GM12878 (cell line): ENCODE data around the gene UNK. TPM values are rescaled to one million over a fixed set of nuclear protein-coding genes. Genes with fewer than 3 reads are reported as not detected.

Experiments
- ATAC-seq: fragments of 200-7000 bp; cut with Tn5 transposase; 3 replicates; pipeline ENCODE4 v1.9.1; 2020; ENCODE audit warnings: mild to moderate bottlenecking, moderate library complexity
- BruUV-seq: library from RNA; stranded (reverse); fragments of 400-500 nt; replicated peaks from 2 replicates; lab custom pipeline; 2021; lab: Mats Ljungman, UMichigan
- CTCF ChIA-PET: fragments of 300-600 bp; sonication (Branson Sonifier 250); formaldehyde crosslinking; extraction: SDS; loops from one replicate; lab custom pipeline; 2021; ENCODE audit warnings: inconsistent platforms; lab: Yijun Ruan, JAX
- POLR2A ChIA-PET: fragments of 350-600 bp; formaldehyde crosslinking; extraction: SDS; loops from one replicate; lab custom pipeline; 2021; ENCODE audit warnings: inconsistent platforms; lab: Charles Lee
- RAD21 ChIA-PET: fragments of 300-600 bp; sonication (Branson Sonifier 250); formaldehyde crosslinking; loops from one replicate; lab custom pipeline; 2023; ENCODE audit warnings: antibody characterized with exemption; ENCODE audit not compliant: unreplicated experiment; lab: Charles Lee
- SMC1A ChIA-PET: fragments of 300-600 bp; sonication (Branson Sonifier 250); formaldehyde crosslinking; loops from one replicate; lab custom pipeline; 2023; ENCODE audit not compliant: unreplicated experiment, uncharacterized antibody; lab: Charles Lee
- DNase-seq: peaks from one replicate; pipeline ENCODE4 v3.0.0-alpha.2; 2011; ENCODE audit warnings: low read depth, low spot score
- FAIRE-seq: peaks from 3 replicates; lab custom pipeline; 2011; peaks lifted over from hg19 to GRCh38; lab: Jason Lieb, UNC
- H2AFZ ChIP-seq: 2 replicates; pipeline ENCODE4 v1.6.0; 2011; ENCODE audit warnings: low read depth, low read length, control low read depth; ENCODE audit not compliant: control insufficient read depth
- H3K27ac ChIP-seq: 2 replicates; pipeline ENCODE4 v1.5.1; 2011; ENCODE audit warnings: control low read depth; ENCODE audit not compliant: control insufficient read depth, insufficient read depth
- H3K27me3 ChIP-seq, 2 experiments: replicated peaks in 1 of 2; 2 replicates each; pipeline versions ENCODE4 v1.6.0 to v1.6.1; 2011; ENCODE audit warnings: low read length in 1 of 2; ENCODE audit not compliant: control insufficient read depth in 2 of 2, insufficient read depth in 2 of 2
- H3K36me3 ChIP-seq, 2 experiments: 2 replicates each; pipeline ENCODE4 v1.5.1; 2011; ENCODE audit warnings: low read length in 1 of 2; ENCODE audit not compliant: control insufficient read depth in 2 of 2, insufficient read depth in 2 of 2
- H3K4me1 ChIP-seq: 2 replicates; pipeline ENCODE4 v1.6.1; 2011; ENCODE audit warnings: mild to moderate bottlenecking, low read length, moderate library complexity, mixed read lengths; ENCODE audit not compliant: control insufficient read depth, insufficient read depth
- H3K4me2 ChIP-seq: 2 replicates; pipeline ENCODE4 v1.6.0; 2011; ENCODE audit warnings: control low read depth; ENCODE audit not compliant: control insufficient read depth, insufficient read depth
- H3K4me3 ChIP-seq: fragments of 200-600 bp; sonication (generic); 2 replicates; pipeline ENCODE4 v1.5.1; 2016
- H3K79me2 ChIP-seq: 2 replicates; pipeline ENCODE4 v1.6.0; 2011; ENCODE audit warnings: low read length; ENCODE audit not compliant: control insufficient read depth, insufficient read depth
- H3K9ac ChIP-seq: 2 replicates; pipeline ENCODE4 v1.8.0; 2011; ENCODE audit warnings: low read length, control low read depth, mixed read lengths; ENCODE audit not compliant: control insufficient read depth, insufficient read depth
- H3K9me3 ChIP-seq: replicated peaks from 3 replicates; pipeline ENCODE4 v1.5.1; 2011; ENCODE audit warnings: mild to moderate bottlenecking, low read length; ENCODE audit not compliant: control insufficient read depth, insufficient read depth
- H4K20me1 ChIP-seq: 2 replicates; pipeline ENCODE4 v1.6.0; 2011; ENCODE audit not compliant: control insufficient read depth, insufficient read depth
- CTCF ChIP-seq, 3 experiments: IDR thresholded peaks in 2 of 3; conservative IDR thresholded peaks in 1 of 3; 2 replicates each; pipeline ENCODE4 v1.5.1; 2011; ENCODE audit warnings: low read depth in 3 of 3, low read length in 3 of 3, mild to moderate bottlenecking in 3 of 3, control low read depth in 2 of 3, moderate library complexity in 2 of 3, inconsistent platforms in 1 of 3, mixed read lengths in 1 of 3; ENCODE audit not compliant: control insufficient read depth in 2 of 3, insufficient read depth in 1 of 3; ENCODE audit errors: extremely low read depth in 1 of 3
- SMAD1 ChIP-seq: fragments of 450-650 bp; IDR thresholded peaks from 2 replicates; pipeline ENCODE4 v1.6.1; 2018; ENCODE audit warnings: mild to moderate bottlenecking, low read depth; ENCODE audit not compliant: partially characterized antibody
- SMC3 ChIP-seq: IDR thresholded peaks from 2 replicates; pipeline ENCODE4 v1.6.1; 2011; ENCODE audit warnings: low read length, improper control_type of control experiment, borderline replicate concordance
- SPI1 ChIP-seq: IDR thresholded peaks from 2 replicates; pipeline ENCODE4 v1.6.1; 2011; ENCODE audit warnings: low read depth, mild to moderate bottlenecking, low read length, moderate library complexity, borderline replicate concordance; ENCODE audit not compliant: insufficient read depth
- TCF3 ChIP-seq: IDR thresholded peaks from 2 replicates; pipeline ENCODE4 v1.6.1; 2012; ENCODE audit warnings: low read depth, mild to moderate bottlenecking, low read length, borderline replicate concordance; ENCODE audit not compliant: insufficient read depth
- WGBS: methylation state at CpG from one replicate; pipeline ENCODE4 v1.1.6; 2016; ENCODE audit warnings: low lambda C conversion rate; ENCODE audit not compliant: insufficient replicate concordance, insufficient coverage; ENCODE audit errors: missing lambda C conversion rate; 5-methylcytosine and 5-hydroxymethylcytosine counted together
- in situ Hi-C: fragments of 300-500 bp; cut with MboI; formaldehyde crosslinking; loops from 9 replicates; pipeline ENCODE4 v1.14.3; 2018; ENCODE audit warnings: mixed read lengths
- intact Hi-C: fragments of 100-400 bp; cut with micrococcal nuclease; formaldehyde crosslinking; loops from one replicate; pipeline ENCODE4 v1.14.2; 2022; ENCODE audit not compliant: unreplicated experiment
- polyA plus RNA-seq, 11 experiments: library from polyadenylated mRNA; depleted of rRNA in 4 of 11; unstranded in 6 of 11; stranded (reverse) in 5 of 11; fragments of >200 nt; fragmentation: Nextera tagmentation in 4 of 11; fragmentation: Illumina TruSeq in 1 of 11; extraction: Ambion mirVana in 4 of 11; extraction: Trizol in 1 of 11; gene quantifications; 1 replicate in 1 of 11; 2 replicates in 10 of 11; pipeline versions ENCODE4 v1.2.1 to v1.2.3, GENCODE V29; 2011 to 2016; ENCODE audit warnings: inconsistent platforms in 2 of 11, missing spikeins in 2 of 11, low read depth in 1 of 11
- total RNA-seq, 4 experiments: library from RNA; depleted of rRNA in 3 of 4; stranded (reverse); fragments of >200 nt in 3 of 4; fragmentation: Illumina TruSeq in 1 of 4; extraction: Trizol in 1 of 4; gene quantifications; 2 replicates each; pipeline versions ENCODE4 v1.2.1 to v1.2.3, GENCODE V29; 2013 to 2021

Gene UNK
- total and polyA plus RNA-seq, 10 of the 15 experiments (the other 5 are each of a cell fraction or from before 2014, with no cell fraction given), result 8.9 to 34.5 (median 27.3) TPM

DNA sequence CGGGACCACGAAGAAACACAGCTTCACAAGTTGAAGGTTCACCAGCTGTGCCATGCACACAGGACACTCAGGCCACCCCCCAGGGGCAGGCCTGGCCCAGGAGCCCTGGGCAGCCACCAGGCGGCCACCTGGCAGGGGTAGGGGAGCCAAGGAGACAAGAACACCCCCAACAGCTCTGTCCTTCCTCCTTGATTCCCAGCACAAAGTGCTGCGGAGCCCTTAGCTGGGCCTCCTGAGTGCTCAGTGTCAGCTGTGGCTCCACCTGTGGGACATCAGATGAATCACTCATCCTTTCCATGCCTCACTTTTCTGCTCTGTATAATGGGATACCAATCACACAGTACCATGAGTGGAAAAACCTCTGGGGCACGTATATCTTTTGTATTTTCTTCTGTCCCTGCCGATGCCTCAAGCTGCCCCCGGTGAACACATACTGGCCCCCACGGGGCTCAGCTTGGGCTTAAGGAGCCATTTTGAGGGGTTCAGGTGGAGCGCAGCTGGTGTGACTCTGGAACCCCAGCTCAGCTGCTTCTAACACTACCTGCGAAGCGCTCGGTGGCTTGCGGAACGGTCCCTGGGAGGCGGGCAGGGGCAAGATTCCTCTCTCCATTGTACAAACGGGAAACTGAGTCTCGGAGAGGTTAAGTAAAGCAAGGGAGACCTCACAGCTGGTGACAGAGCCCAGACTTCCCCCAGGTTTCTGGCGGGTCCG, 31.6 kb upstream of the UNK start:
- Histone ChIP-seq H3K27me3 (no peaks in the 10 kb centered on the region), H3K36me3 (no peaks in the 10 kb centered on the region), H3K4me3 (peak overlapping the region; percentile 49; the same call in 1 of the 2 replicates), H3K9me3 (no peaks in the 10 kb centered on the region), H3K27ac (no peak overlapping the region), H2AFZ (peak overlapping the region; percentile 87), H3K9ac (peak overlapping the region; percentile 15; the same call in 1 of the 2 replicates), H3K79me2 (no peaks in the 10 kb centered on the region), H3K4me2 (peak overlapping the region; percentile 73), H4K20me1 (no peaks in the 10 kb centered on the region; the same call in 1 of the 2 replicates), H3K4me1 (peaks cover 10% of the 10 kb centered on the region)
- RAD21 ChIA-PET, result interaction anchor here (0.6 to 2.5 kb wide), 33 partner anchors 8 to 664 kb away, joined by 3 to 32 read pairs (median 4); partner anchors contain the start of genes GALK1, SMIM5, TRIM47 and TRIM65
- CTCF ChIA-PET, result interaction anchor here (0.6 to 10.6 kb wide), 54 partner anchors 8 to 1420 kb away, joined by 3 to 164 read pairs (median 5); partner anchors contain the start of genes GALK1, ITGB4, SMIM5 and TRIM47
- POLR2A ChIA-PET, result interaction anchor here (0.6 to 2.1 kb wide), 14 partner anchors 10 to 240 kb away, joined by 3 to 13 read pairs (median 4); partner anchors contain the start of genes GALK1, RECQL5 and SAP30BP
- TF ChIP-seq CTCF (IDR thresholded peaks at IDR 0.05 in 2 of 3, conservative IDR thresholded peaks at IDR 0.05 in 1 of 3; ENCODE audit: control insufficient read depth in 2 of 3, extremely low read depth in 1 of 3, insufficient read depth in 1 of 3, low read depth in 3 of 3, low read length in 3 of 3), result peak; percentile 20 to 44 (median 22); a peak in 4 of 6 replicates
- TF ChIP-seq SMAD1, result no peak
- 0 out of 2 replicates have a peak, but pooled peaks have one; percentile 11 for TF ChIP-seq SMC3
- TF ChIP-seq SPI1, result no peak
- TF ChIP-seq TCF3, result no peak
- SMC1A ChIA-PET, result interaction anchor here (0.6 to 1.8 kb wide), 23 partner anchors 9 to 161 kb away, joined by 3 to 10 read pairs (median 4); partner anchors contain the start of genes GALK1, SMIM5, TRIM65 and UNC13D
- in situ Hi-C loops, result no loop called here
- 45% methylated on average over 19 of the region's 19 CpGs for WGBS
- peak; percentile 64 for ATAC-seq
- DNase-seq, result no peak
- peak; percentile 44 for FAIRE-seq
- no TSS peak for BruUV-seq
- intact Hi-C loops, result loop anchor here (5.0 kb wide), 1 partner anchor 326 kb away; no protein-coding TSS in a partner anchor
